PC-3 (cell line): Measurements from ENCODE around the gene CARHSP1. TPM values are rescaled to one million over a fixed set of nuclear protein-coding genes. Genes with fewer than 3 reads are reported as not detected.

Experiments
- ATAC-seq: fragments of 200-7000 bp; cut with Tn5 transposase; 2 replicates; pipeline ENCODE4 v1.9.1; 2020; ENCODE audit warnings: mild to moderate bottlenecking, moderate library complexity
- BruUV-seq: library from RNA; stranded (reverse); fragments of 400-500 nt; replicated peaks from 2 replicates; lab custom pipeline; 2021; lab: Mats Ljungman, UMichigan
- CTCF ChIA-PET: fragments of 300-600 bp; sonication (Branson Sonifier 250); formaldehyde crosslinking; loops from one replicate; lab custom pipeline; 2022; ENCODE audit warnings: antibody characterized with exemption; lab: Charles Lee
- POLR2A ChIA-PET: fragments of 300-600 bp; sonication (Branson Sonifier 250); formaldehyde crosslinking; loops from one replicate; lab custom pipeline; 2022; ENCODE audit warnings: antibody characterized with exemption; ENCODE audit not compliant: unreplicated experiment; lab: Charles Lee
- DNase-seq: peaks from one replicate; pipeline ENCODE4 v3.0.0-alpha.2; 2015
- H2AFZ ChIP-seq: fragments of 300-600 bp; sonication (generic); 2 replicates; pipeline ENCODE4 v1.6.0; 2016; ENCODE audit warnings: antibody characterized with exemption, low read length
- H3F3A ChIP-seq: fragments of 300-600 bp; sonication (generic); one replicate; pipeline ENCODE4 v1.6.0; 2017; ENCODE audit warnings: antibody characterized with exemption, low read length, control low read depth, mild to moderate bottlenecking; ENCODE audit not compliant: unreplicated experiment
- H3K27ac ChIP-seq: fragments of 300-600 bp; sonication (generic); 2 replicates; pipeline ENCODE4 v1.5.1; 2016; ENCODE audit warnings: mild to moderate bottlenecking, low read length
- H3K27me3 ChIP-seq: fragments of 300-600 bp; sonication (generic); 2 replicates; pipeline ENCODE4 v1.6.1; 2016; ENCODE audit warnings: low read length, mixed read lengths
- H3K36me3 ChIP-seq: fragments of 300-600 bp; sonication (generic); 2 replicates; pipeline ENCODE4 v1.6.1; 2016; ENCODE audit warnings: low read depth, mixed run types, low read length, mixed read lengths
- H3K4me1 ChIP-seq: fragments of 300-600 bp; sonication (generic); 2 replicates; pipeline ENCODE4 v1.5.1; 2016; ENCODE audit warnings: low read length; ENCODE audit not compliant: insufficient read depth
- H3K4me2 ChIP-seq: fragments of 300-600 bp; sonication (generic); 2 replicates; pipeline ENCODE4 v1.6.0; 2016; ENCODE audit warnings: low read length
- H3K4me3 ChIP-seq: fragments of 300-600 bp; sonication (generic); 2 replicates; pipeline ENCODE4 v1.5.1; 2016; ENCODE audit warnings: mild to moderate bottlenecking, low read length, mixed read lengths
- H3K79me2 ChIP-seq: fragments of 300-600 bp; sonication (generic); 2 replicates; pipeline ENCODE4 v1.6.1; 2017; ENCODE audit warnings: low read length, mixed read lengths
- H3K9ac ChIP-seq: fragments of 300-600 bp; sonication (generic); 2 replicates; pipeline ENCODE4 v1.6.0; 2016; ENCODE audit warnings: mild to moderate bottlenecking, low read length
- H3K9me2 ChIP-seq: fragments of 300-600 bp; sonication (generic); replicated peaks from 2 replicates; pipeline ENCODE4 v1.6.1; 2016; ENCODE audit warnings: mixed run types, low read length, mixed read lengths
- H3K9me3 ChIP-seq: fragments of 300-600 bp; sonication (generic); 2 replicates; pipeline ENCODE4 v1.6.1; 2016; ENCODE audit warnings: low read length, mixed read lengths
- H4K20me1 ChIP-seq: fragments of 300-600 bp; sonication (generic); 2 replicates; pipeline ENCODE4 v1.6.1; 2016; ENCODE audit warnings: low read length, mixed read lengths
- CTCF ChIP-seq: fragments of 300-600 bp; sonication (generic); conservative IDR thresholded peaks from 2 replicates; pipeline ENCODE4 v1.5.1; 2017; ENCODE audit warnings: antibody characterized with exemption, low read depth, mild to moderate bottlenecking, low read length
- EZH2 ChIP-seq: fragments of 300-600 bp; sonication (generic); IDR thresholded peaks from one replicate; pipeline ENCODE4 v1.6.1; 2017; ENCODE audit warnings: antibody characterized with exemption, mild to moderate bottlenecking, low read length; ENCODE audit not compliant: unreplicated experiment
- EZH2phosphoT487 ChIP-seq: fragments of 300-600 bp; sonication (generic); IDR thresholded peaks from 2 replicates; pipeline ENCODE4 v1.6.1; 2018; ENCODE audit warnings: mild to moderate bottlenecking, antibody characterized with exemption, low read length, borderline replicate concordance
- intact Hi-C: fragments of 100-400 bp; cut with micrococcal nuclease; formaldehyde crosslinking; loops from 2 replicates; pipeline ENCODE4 v1.9.0; 2023
- total RNA-seq: library from RNA; depleted of rRNA; stranded (reverse); fragments of >200 nt; gene quantifications from 2 replicates; pipeline ENCODE4 v1.2.3, GENCODE V29; 2014

Gene CARHSP1
- total RNA-seq, 1 experiment from 2014 or later, result 142 TPM

- H3K4me1 ChIP-seq, result no peaks in the 10 kb centered on the region
- DNase-seq (no peak), ATAC-seq (no peak)
- H4K20me1 ChIP-seq, result no peaks in the 10 kb centered on the region
- peaks cover 64% of the 10 kb centered on the region for H3K36me3 ChIP-seq
- H3F3A ChIP-seq, result no peaks in the 10 kb centered on the region
- no peaks in the 10 kb centered on the region for H3K9me3 ChIP-seq
- POLR2A ChIA-PET, result no interaction called here
- H3K9me2 ChIP-seq, result no peaks in the 10 kb centered on the region
- BruUV-seq, result no TSS peak
- intact Hi-C loops, result no loop called here
- no peak overlapping the region for H3K4me2 ChIP-seq
- H3K9ac ChIP-seq, result no peak overlapping the region
- no peak overlapping the region for H2AFZ ChIP-seq
- CTCF ChIA-PET, result no interaction called here
- no peak overlapping the region for H3K27ac ChIP-seq
- H3K27me3 ChIP-seq, result no peaks in the 10 kb centered on the region
- TF ChIP-seq EZH2 (no peak), CTCF (no peak), EZH2phosphoT487 (no peak)
- H3K79me2 ChIP-seq, result no peaks in the 10 kb centered on the region
- no peak overlapping the region for H3K4me3 ChIP-seq
Measured at GRCh38 chr16:8808613-8809353, 60.0 kb downstream of the CARHSP1 start.

GRCh38 chr16:8808009-8808408, 60.8 kb downstream of the CARHSP1 start:
- CTCF ChIA-PET, result no interaction called here
- H3K79me2 ChIP-seq, result peaks cover 4% of the 10 kb centered on the region
- H3K9me3 ChIP-seq, result no peaks in the 10 kb centered on the region

More at GRCh38 chr16:8808009-8808408, 60.8 kb downstream of the CARHSP1 start:
- no peak for TF ChIP-seq EZH2
- TF ChIP-seq CTCF, result no peak
- TF ChIP-seq EZH2phosphoT487, result no peak
- H3K9ac ChIP-seq, result no peak overlapping the region
- H3K4me3 ChIP-seq, result no peak overlapping the region
- no TSS peak for BruUV-seq
- H2AFZ ChIP-seq, result no peak overlapping the region
- H3K36me3 ChIP-seq, result peaks cover 58% of the 10 kb centered on the region
- no peaks in the 10 kb centered on the region for H4K20me1 ChIP-seq
- DNase-seq (no peak), ATAC-seq (no peak)
- no peaks in the 10 kb centered on the region for H3F3A ChIP-seq
- H3K27me3 ChIP-seq, result no peaks in the 10 kb centered on the region
- POLR2A ChIA-PET, result no interaction called here
- H3K27ac ChIP-seq, result no peak overlapping the region
- no peaks in the 10 kb centered on the region for H3K9me2 ChIP-seq
- intact Hi-C loops, result no loop called here
- no peak overlapping the region for H3K4me2 ChIP-seq
- H3K4me1 ChIP-seq, result no peaks in the 10 kb centered on the region
